Glutamatergic neuron (in vitro differentiated cells): ENCODE results near the gene SHOC2. TPM values are rescaled to one million over a fixed set of nuclear protein-coding genes. Genes with fewer than 3 reads are reported as not detected.
"Not testable (repeated sequence)": the region's sequence is repeated elsewhere in the genome, so short reads cannot be mapped to it uniquely, and the experiment has no call there.

Source experiments
- DNase-seq: peaks from one replicate; pipeline ENCODE4 v3.0.0; 2022
- H3K27ac Mint-ChIP-seq: one replicate; pipeline ENCODE4 v1.8.0; 2020; ENCODE audit warnings: mild to moderate bottlenecking, mixed read lengths, inconsistent platforms; ENCODE audit not compliant: unreplicated experiment
- H3K27me3 Mint-ChIP-seq: one replicate; pipeline ENCODE4 v1.8.0; 2020; ENCODE audit warnings: mild to moderate bottlenecking, moderate library complexity, mixed read lengths, inconsistent platforms; ENCODE audit not compliant: unreplicated experiment
- H3K36me3 Mint-ChIP-seq: one replicate; pipeline ENCODE4 v1.8.0; 2020; ENCODE audit warnings: mild to moderate bottlenecking, mixed read lengths, inconsistent platforms; ENCODE audit not compliant: unreplicated experiment
- H3K4me1 Mint-ChIP-seq: one replicate; pipeline ENCODE4 v1.8.0; 2020; ENCODE audit warnings: mild to moderate bottlenecking, low read depth, mixed read lengths, inconsistent platforms; ENCODE audit not compliant: unreplicated experiment
- H3K4me3 Mint-ChIP-seq: one replicate; pipeline ENCODE4 v1.8.0; 2020; ENCODE audit warnings: mild to moderate bottlenecking, mixed read lengths, inconsistent platforms; ENCODE audit not compliant: unreplicated experiment
- H3K9me3 Mint-ChIP-seq: one replicate; pipeline ENCODE4 v1.8.0; 2020; ENCODE audit warnings: mild to moderate bottlenecking, moderate library complexity, mixed read lengths, inconsistent platforms; ENCODE audit not compliant: unreplicated experiment
- total RNA-seq: library from RNA; stranded (reverse); fragmentation: NEBNext Ultra II Directional; extraction: Animal tissue kit (Norgen Biotek cat#: 25700); gene quantifications from one replicate; pipeline ENCODE4 v1.2.1, GENCODE V29; 2021; ENCODE audit not compliant: unreplicated experiment
- TF ChIP-seq, protein P1 (sequence below): fragments of 200-600 bp; sonication (generic); IDR thresholded peaks from one replicate; pipeline ENCODE4 v1.5.0; 2021; ENCODE audit not compliant: partially characterized antibody, unreplicated experiment

Gene SHOC2
- total RNA-seq, 1 donor from 2014 or later: 98.3 TPM

DNA sequence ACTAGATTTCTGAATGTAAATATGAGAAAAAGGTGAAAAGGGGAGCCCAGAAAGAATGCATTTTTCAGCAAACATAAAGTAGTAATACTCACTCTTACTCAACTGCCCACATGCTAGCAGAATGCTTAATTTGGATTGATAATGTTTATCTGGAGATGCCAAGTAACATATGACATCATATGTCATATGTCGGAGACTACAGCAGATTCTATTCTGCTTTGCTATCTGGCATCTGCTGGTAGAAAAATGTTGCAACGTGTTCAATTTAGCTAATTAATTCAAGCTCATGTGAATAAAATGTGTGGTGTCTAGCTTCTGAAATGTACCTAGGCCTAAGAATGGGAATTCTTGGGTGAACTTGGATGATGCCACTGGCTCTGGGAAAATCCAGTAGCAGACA is 5.0 kb upstream of the SHOC2 start:
- TF ChIP-seq, protein P1, sequence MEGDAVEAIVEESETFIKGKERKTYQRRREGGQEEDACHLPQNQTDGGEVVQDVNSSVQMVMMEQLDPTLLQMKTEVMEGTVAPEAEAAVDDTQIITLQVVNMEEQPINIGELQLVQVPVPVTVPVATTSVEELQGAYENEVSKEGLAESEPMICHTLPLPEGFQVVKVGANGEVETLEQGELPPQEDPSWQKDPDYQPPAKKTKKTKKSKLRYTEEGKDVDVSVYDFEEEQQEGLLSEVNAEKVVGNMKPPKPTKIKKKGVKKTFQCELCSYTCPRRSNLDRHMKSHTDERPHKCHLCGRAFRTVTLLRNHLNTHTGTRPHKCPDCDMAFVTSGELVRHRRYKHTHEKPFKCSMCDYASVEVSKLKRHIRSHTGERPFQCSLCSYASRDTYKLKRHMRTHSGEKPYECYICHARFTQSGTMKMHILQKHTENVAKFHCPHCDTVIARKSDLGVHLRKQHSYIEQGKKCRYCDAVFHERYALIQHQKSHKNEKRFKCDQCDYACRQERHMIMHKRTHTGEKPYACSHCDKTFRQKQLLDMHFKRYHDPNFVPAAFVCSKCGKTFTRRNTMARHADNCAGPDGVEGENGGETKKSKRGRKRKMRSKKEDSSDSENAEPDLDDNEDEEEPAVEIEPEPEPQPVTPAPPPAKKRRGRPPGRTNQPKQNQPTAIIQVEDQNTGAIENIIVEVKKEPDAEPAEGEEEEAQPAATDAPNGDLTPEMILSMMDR: no peak
- DNase-seq: no peak
- Mint-ChIP-seq H3K4me1 (peaks cover 18% of the 10 kb centered on the region), H3K27me3 (peaks cover 7% of the 10 kb centered on the region), H3K9me3 (peaks cover 7% of the 10 kb centered on the region), H3K36me3 (no peaks in the 10 kb centered on the region), H3K4me3 (no peak overlapping the region), H3K27ac (peak overlapping the region; percentile 62)

DNA sequence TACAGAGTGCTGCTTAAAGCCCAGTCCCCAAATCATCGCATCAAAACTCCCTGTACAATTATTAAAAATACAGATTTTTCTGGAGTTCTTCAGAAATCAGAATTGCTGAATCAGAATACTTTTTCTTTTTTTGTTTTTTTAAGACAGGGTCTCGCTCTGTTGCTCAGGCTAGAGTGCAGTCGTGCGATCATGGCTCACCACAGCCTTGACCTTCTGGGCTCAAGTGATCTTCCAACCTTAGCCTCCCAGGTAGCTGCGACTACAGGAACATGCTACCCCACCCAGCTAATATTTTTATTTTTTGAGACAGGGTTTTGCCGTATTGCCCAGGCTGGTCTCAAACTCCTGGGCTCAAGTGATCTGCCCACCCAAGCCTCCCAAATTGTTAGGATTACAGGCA is 4.4 kb upstream of the SHOC2 start:
- DNase-seq: no peak
- Mint-ChIP-seq H3K27ac (no peak overlapping the region), H3K27me3 (peaks cover 8% of the 10 kb centered on the region), H3K4me1 (peaks cover 18% of the 10 kb centered on the region), H3K36me3 (no peaks in the 10 kb centered on the region), H3K9me3 (peaks cover 7% of the 10 kb centered on the region), H3K4me3 (no peak overlapping the region)
- TF ChIP-seq, protein P1: no peak

DNA sequence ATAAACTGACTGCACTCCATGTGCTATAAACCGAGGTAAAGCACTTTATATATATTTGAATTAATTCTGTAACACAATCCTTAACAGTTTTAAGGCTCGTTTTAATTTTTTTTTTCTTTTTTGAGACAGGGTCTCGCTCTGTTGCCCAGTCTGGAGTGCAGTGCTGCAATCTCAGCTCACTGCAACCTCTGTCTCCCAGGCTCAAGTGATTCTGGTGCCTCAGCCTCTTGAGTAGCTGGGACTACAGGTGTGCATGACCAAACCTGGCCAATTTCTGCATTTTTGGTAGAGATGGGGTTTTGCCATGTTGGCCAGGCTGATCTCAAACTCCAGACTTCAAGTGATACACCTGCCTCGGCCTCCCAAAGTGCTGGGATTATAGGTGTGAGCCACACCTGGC is 3.8 kb upstream of the SHOC2 start:
- not testable (repeated sequence) for H3K27ac Mint-ChIP-seq, H3K36me3 Mint-ChIP-seq, H3K4me3 Mint-ChIP-seq, H3K9me3 Mint-ChIP-seq, DNase-seq
- H3K4me1 Mint-ChIP-seq: peaks cover 20% of the 10 kb centered on the region
- peaks cover 13% of the 10 kb centered on the region for H3K27me3 Mint-ChIP-seq

DNA sequence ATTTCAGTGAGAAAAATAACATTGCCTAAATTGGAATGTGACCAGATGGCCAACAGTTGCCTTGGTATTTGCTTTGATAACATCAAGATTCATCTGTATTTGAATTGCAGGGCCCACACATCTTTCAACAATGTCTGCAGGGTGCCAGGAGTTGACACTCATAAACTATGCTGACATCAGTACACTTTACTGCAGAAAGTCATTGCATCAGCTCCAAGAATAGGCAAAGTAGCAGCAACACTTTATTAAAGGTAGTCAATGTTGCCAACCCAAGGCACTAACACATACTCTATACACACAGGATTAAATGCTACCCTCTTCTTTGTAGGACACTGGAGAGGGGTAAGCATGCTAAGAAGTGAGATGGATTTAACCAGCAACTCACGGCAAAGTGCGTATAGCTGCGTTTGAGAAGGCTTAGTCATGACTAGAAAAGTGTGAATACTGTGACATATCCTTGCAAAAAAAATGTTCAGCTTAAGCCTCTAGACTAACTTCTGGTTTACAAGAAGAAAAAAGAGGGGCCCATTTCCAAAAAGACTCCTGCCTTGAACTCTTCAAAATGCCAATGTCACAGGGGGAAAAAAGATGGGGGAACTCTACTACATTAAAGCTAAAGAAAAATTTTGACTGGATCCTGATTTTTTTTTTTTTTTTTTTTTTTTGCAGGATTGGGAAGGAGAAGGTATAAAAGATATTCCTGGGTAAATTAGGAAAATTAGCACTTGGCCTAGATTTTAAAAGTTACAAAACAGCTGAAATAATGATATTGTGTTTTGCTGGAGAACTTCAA is 2.7 kb upstream of the SHOC2 start:
- peaks cover 13% of the 10 kb centered on the region for H3K27me3 Mint-ChIP-seq
- TF ChIP-seq, protein P1: no peak

DNA sequence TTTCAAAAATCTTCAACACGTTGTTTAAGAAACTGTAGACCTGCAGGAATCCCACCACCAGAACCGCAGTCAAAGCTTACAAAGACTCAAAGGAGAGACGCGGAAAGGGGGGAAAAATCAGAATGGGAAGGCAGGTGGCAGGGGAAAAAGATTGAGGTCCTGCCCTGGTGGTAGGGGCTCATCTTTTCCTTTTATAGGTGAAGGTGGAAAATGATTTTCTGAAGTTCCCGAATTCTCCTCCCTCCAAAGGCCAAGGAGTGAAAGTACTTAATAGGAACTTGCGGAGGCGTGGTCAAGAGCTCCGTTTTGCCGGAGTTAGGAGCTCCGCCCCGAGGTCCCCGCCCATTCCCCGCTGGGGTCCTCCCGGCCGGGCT is 1.1 kb upstream of the SHOC2 start:
- peaks cover 19% of the 10 kb centered on the region for H3K4me1 Mint-ChIP-seq
- peaks cover 7% of the 10 kb centered on the region for H3K9me3 Mint-ChIP-seq
- H3K36me3 Mint-ChIP-seq: no peaks in the 10 kb centered on the region
- TF ChIP-seq, protein P1: peak; percentile 18
- peak overlapping the region; percentile 87 for H3K4me3 Mint-ChIP-seq
- peaks cover 13% of the 10 kb centered on the region for H3K27me3 Mint-ChIP-seq
- H3K27ac Mint-ChIP-seq: peak overlapping the region; percentile 67
- no peak for DNase-seq

More for the DNA sequence above, 2.7 kb upstream of the SHOC2 start:
- Mint-ChIP-seq H3K36me3 (no peaks in the 10 kb centered on the region), H3K27ac (no peak overlapping the region), H3K4me3 (peak overlapping the region; percentile 87), H3K4me1 (peaks cover 24% of the 10 kb centered on the region), H3K9me3 (peaks cover 7% of the 10 kb centered on the region)
- no peak for DNase-seq
